ENCODE results near the gene FAM163B. TPM values are rescaled to one million over a fixed set of nuclear protein-coding genes. Genes with fewer than 3 reads are reported as not detected.

Gene FAM163B
- total RNA-seq, 1 experiment from 2014 or later = not detected

GRCh38 chr9:133561976-133562554 is 47.1 kb downstream of the FAM163B start:
- Mint-ChIP-seq H3K36me3 (ENCODE audit: insufficient read depth, unreplicated experiment) (no peaks in the 10 kb centered on the region), H3K4me1 (ENCODE audit: low read depth, unreplicated experiment) (no peaks in the 10 kb centered on the region), H3K27ac (ENCODE audit: unreplicated experiment) (no peak overlapping the region), H3K27me3 (ENCODE audit: unreplicated experiment) (peaks cover 35% of the 10 kb centered on the region), H3K4me3 (ENCODE audit: low read depth, unreplicated experiment) (no peak overlapping the region), H3K9me3 (ENCODE audit: low read depth, unreplicated experiment) (no peaks in the 10 kb centered on the region)
- intact Hi-C loops (cut with micrococcal nuclease; ENCODE audit: unreplicated experiment) = no loop called here
- no TSS peak for BruUV-seq (replicated peaks)
- CTCF ChIA-PET = no interaction called here
- no peak for TF ChIP-seq CTCF (IDR thresholded peaks at IDR 0.05; ENCODE audit: unreplicated experiment)
- no peak for DNase-seq

- CTCF ChIA-PET = no interaction called here
- Mint-ChIP-seq H3K4me1 (ENCODE audit: low read depth, unreplicated experiment) (no peaks in the 10 kb centered on the region), H3K27ac (ENCODE audit: unreplicated experiment) (no peak overlapping the region), H3K36me3 (ENCODE audit: insufficient read depth, unreplicated experiment) (no peaks in the 10 kb centered on the region), H3K4me3 (ENCODE audit: low read depth, unreplicated experiment) (no peak overlapping the region), H3K9me3 (ENCODE audit: low read depth, unreplicated experiment) (no peaks in the 10 kb centered on the region), H3K27me3 (ENCODE audit: unreplicated experiment) (peaks cover 34% of the 10 kb centered on the region)
- no TSS peak for BruUV-seq (replicated peaks)
- intact Hi-C loops (cut with micrococcal nuclease; ENCODE audit: unreplicated experiment) = no loop called here
- no peak for DNase-seq
- no peak for TF ChIP-seq CTCF (IDR thresholded peaks at IDR 0.05; ENCODE audit: unreplicated experiment)
Observed at GRCh38 chr9:133560944-133561343, 48.2 kb downstream of the FAM163B start.

- CTCF ChIA-PET = no interaction called here
- no TSS peak for BruUV-seq (replicated peaks)
- H3K9me3 Mint-ChIP-seq (ENCODE audit: low read depth, unreplicated experiment) = no peaks in the 10 kb centered on the region
- peaks cover 34% of the 10 kb centered on the region for H3K27me3 Mint-ChIP-seq (ENCODE audit: unreplicated experiment)
- no peak for TF ChIP-seq CTCF (IDR thresholded peaks at IDR 0.05; ENCODE audit: unreplicated experiment)
- no peaks in the 10 kb centered on the region for H3K36me3 Mint-ChIP-seq (ENCODE audit: insufficient read depth, unreplicated experiment)
- H3K4me3 Mint-ChIP-seq (ENCODE audit: low read depth, unreplicated experiment) = no peak overlapping the region
- no peak overlapping the region for H3K27ac Mint-ChIP-seq (ENCODE audit: unreplicated experiment)
- intact Hi-C loops (cut with micrococcal nuclease; ENCODE audit: unreplicated experiment) = no loop called here
- no peak for DNase-seq
- no peaks in the 10 kb centered on the region for H3K4me1 Mint-ChIP-seq (ENCODE audit: low read depth, unreplicated experiment)
Observed at GRCh38 chr9:133560311-133560710, 48.9 kb downstream of the FAM163B start.

- CTCF ChIA-PET = no interaction called here
- no peak overlapping the region for H3K4me3 Mint-ChIP-seq (ENCODE audit: low read depth, unreplicated experiment)
- DNase-seq = no peak
Observed at GRCh38 chr9:133558191-133559126, 50.7 kb downstream of the FAM163B start.

More at GRCh38 chr9:133558191-133559126, 50.7 kb downstream of the FAM163B start:
- no peak overlapping the region for H3K27ac Mint-ChIP-seq (ENCODE audit: unreplicated experiment)
- no peaks in the 10 kb centered on the region for H3K9me3 Mint-ChIP-seq (ENCODE audit: low read depth, unreplicated experiment)
- no peak for TF ChIP-seq CTCF (IDR thresholded peaks at IDR 0.05; ENCODE audit: unreplicated experiment)
- intact Hi-C loops (cut with micrococcal nuclease; ENCODE audit: unreplicated experiment) = no loop called here
- H3K36me3 Mint-ChIP-seq (ENCODE audit: insufficient read depth, unreplicated experiment) = no peaks in the 10 kb centered on the region
- no peaks in the 10 kb centered on the region for H3K4me1 Mint-ChIP-seq (ENCODE audit: low read depth, unreplicated experiment)
- H3K27me3 Mint-ChIP-seq (ENCODE audit: unreplicated experiment) = peaks cover 19% of the 10 kb centered on the region
- BruUV-seq (replicated peaks) = no TSS peak

Measured in Calu3 (cell line).